Measurements from ENCODE around the gene INF2.

- TF ChIP-seq POLR2A (IDR thresholded peaks at IDR 0.05; ENCODE audit: low read depth) (no peak), EP300 (IDR thresholded peaks at IDR 0.05) (no peak)
Observed at GRCh38 chr14:104742586-104743455, 53.4 kb downstream of the INF2 start.

Measured in esophagus muscularis mucosa (tissue), 2 donors.